Endothelial cell of umbilical vein (primary cell): ENCODE results near the gene LRP5. TPM values are rescaled to one million over a fixed set of nuclear protein-coding genes. Genes with fewer than 3 reads are reported as not detected.

Experiments
- BruUV-seq: library from RNA; stranded (reverse); fragments of 400-500 nt; replicated peaks from 2 replicates; lab custom pipeline; 2021; lab: Mats Ljungman, UMichigan
- CTCF ChIA-PET: fragments of 300-600, 350-600 bp; sonication (Branson Sonifier 250); formaldehyde crosslinking; loops from one replicate; lab custom pipeline; 2021; ENCODE audit warnings: antibody characterized with exemption, inconsistent platforms; lab: Charles Lee
- POLR2A ChIA-PET: fragments of 300-600, 350-600 bp; sonication (Branson Sonifier 250); formaldehyde crosslinking; loops from one replicate; lab custom pipeline; 2021; ENCODE audit warnings: antibody characterized with exemption, inconsistent platforms; lab: Charles Lee
- DNase-seq: peaks from one replicate; pipeline ENCODE4 v3.0.0-alpha.2; 2011; ENCODE audit warnings: low read depth, low spot score
- FAIRE-seq: peaks from 2 replicates; lab custom pipeline; 2011; peaks lifted over from hg19 to GRCh38; lab: Jason Lieb, UNC
- H2AFZ ChIP-seq: 2 replicates; pipeline ENCODE4 v1.6.0; 2012; ENCODE audit warnings: low read depth, low read length, control low read depth, inconsistent platforms
- H3K27ac ChIP-seq: 2 replicates; pipeline ENCODE4 v1.5.1; 2011; ENCODE audit warnings: low read depth, mild to moderate bottlenecking, control low read depth, low read length, moderate library complexity; ENCODE audit not compliant: insufficient read depth
- H3K27me3 ChIP-seq, 2 experiments: 2 replicates each; pipeline versions ENCODE4 v1.6.0 to v1.6.1; 2011; ENCODE audit warnings: low read length in 2 of 2, mixed read lengths in 1 of 2; ENCODE audit not compliant: control insufficient read depth in 2 of 2, insufficient read depth in 2 of 2
- H3K36me3 ChIP-seq, 2 experiments: 2 replicates in 1 of 2; 3 replicates in 1 of 2; pipeline ENCODE4 v1.5.1; 2011; ENCODE audit warnings: low read length in 2 of 2, mild to moderate bottlenecking in 1 of 2, moderate library complexity in 1 of 2; ENCODE audit not compliant: control insufficient read depth in 2 of 2, insufficient read depth in 2 of 2; ENCODE audit errors: extremely low read depth in 1 of 2
- H3K4me1 ChIP-seq: 3 replicates; pipeline ENCODE4 v1.5.1; 2011; ENCODE audit warnings: mild to moderate bottlenecking, low read length; ENCODE audit not compliant: control insufficient read depth, insufficient read depth; ENCODE audit errors: extremely low read depth
- H3K4me2 ChIP-seq: 2 replicates; pipeline ENCODE4 v1.6.1; 2011; ENCODE audit warnings: low read length, control low read depth, mixed read lengths; ENCODE audit not compliant: insufficient read depth
- H3K4me3 ChIP-seq, 3 experiments: fragments of 200-600 bp in 1 of 3; sonication (generic), shearing (Covaris generic) in 1 of 3; replicated peaks in 1 of 3; 2 replicates each; pipeline ENCODE4 v1.5.1; 2011 to 2016; ENCODE audit warnings: control low read depth in 3 of 3, low read length in 3 of 3, mild to moderate bottlenecking in 2 of 3, inconsistent platforms in 1 of 3, low read depth in 1 of 3, moderate library complexity in 1 of 3; ENCODE audit not compliant: insufficient read depth in 1 of 3
- H3K79me2 ChIP-seq: 2 replicates; pipeline ENCODE4 v1.6.0; 2012; ENCODE audit warnings: low read length, inconsistent platforms; ENCODE audit not compliant: control insufficient read depth, insufficient read depth
- H3K9ac ChIP-seq: replicated peaks from 2 replicates; pipeline ENCODE3; 2011; ENCODE audit warnings: low read length, control low read depth; ENCODE audit not compliant: insufficient read depth; ENCODE audit errors: extremely low read depth
- H3K9me1 ChIP-seq: replicated peaks from 3 replicates; pipeline ENCODE4 v1.6.0; 2011; ENCODE audit warnings: mild to moderate bottlenecking, low read length; ENCODE audit not compliant: control insufficient read depth, insufficient read depth; ENCODE audit errors: extremely low read depth
- H3K9me3 ChIP-seq: replicated peaks from 2 replicates; pipeline ENCODE4 v1.5.1; 2012; ENCODE audit warnings: low read length, inconsistent platforms; ENCODE audit not compliant: control insufficient read depth, insufficient read depth
- H4K20me1 ChIP-seq: replicated peaks from 2 replicates; pipeline ENCODE3; 2011; ENCODE audit warnings: mild to moderate bottlenecking, low read length; ENCODE audit not compliant: control insufficient read depth, insufficient read depth; ENCODE audit errors: extremely low read depth
- CTCF ChIP-seq, 2 donors: IDR thresholded peaks; 1 replicate in 1 of 2; 2 replicates in 1 of 2; pipeline ENCODE4 v1.5.1; 2011; ENCODE audit warnings: low read length in 2 of 2, mild to moderate bottlenecking in 2 of 2, moderate library complexity in 2 of 2, control low read depth in 1 of 2, inconsistent platforms in 1 of 2, low read depth in 1 of 2; ENCODE audit not compliant: insufficient read depth in 1 of 2; ENCODE audit errors: extremely low read depth in 1 of 2
- EZH2 ChIP-seq: IDR thresholded peaks from 2 replicates; pipeline ENCODE4 v1.6.1; 2012; ENCODE audit warnings: borderline replicate concordance, low read depth, mild to moderate bottlenecking, moderate library complexity, low read length, inconsistent platforms; ENCODE audit not compliant: severe bottlenecking
- FOS ChIP-seq: IDR thresholded peaks from 2 replicates; pipeline ENCODE4 v1.6.1; 2011; ENCODE audit warnings: mild to moderate bottlenecking, low read length, moderate library complexity, borderline replicate concordance; ENCODE audit not compliant: insufficient read depth
- GATA2 ChIP-seq: IDR thresholded peaks from 2 replicates; pipeline ENCODE4 v1.7.0; 2011; ENCODE audit warnings: low read depth, mild to moderate bottlenecking, moderate library complexity, mixed read lengths, low read length; ENCODE audit not compliant: insufficient read length, insufficient read depth
- JUN ChIP-seq: IDR thresholded peaks from 2 replicates; pipeline ENCODE4 v1.6.1; 2011; ENCODE audit warnings: borderline replicate concordance, low read depth; ENCODE audit not compliant: insufficient read length, insufficient read depth
- MYC ChIP-seq: IDR thresholded peaks from one replicate; pipeline ENCODE4 v1.6.1; 2011; ENCODE audit warnings: mild to moderate bottlenecking, low read depth, low read length
- POLR2A ChIP-seq: IDR thresholded peaks from 2 replicates; pipeline ENCODE4 v1.6.1; 2012; ENCODE audit warnings: low read depth, mild to moderate bottlenecking, control low read depth, low read length
- POLR2AphosphoS5 ChIP-seq: IDR thresholded peaks from 2 replicates; pipeline ENCODE4 v1.6.1; 2012; ENCODE audit warnings: low read depth, mild to moderate bottlenecking, control low read depth, low read length, moderate library complexity; ENCODE audit not compliant: insufficient read depth
- dilution Hi-C: fragments of 300-500 bp; cut with MboI; formaldehyde crosslinking; loops from one replicate; pipeline ENCODE4 v1.15.0; 2019; ENCODE audit warnings: low sequenced_read_pairs; ENCODE audit not compliant: extremely low pct_ligation_motif_present
- intact Hi-C: fragments of 100-400 bp; cut with micrococcal nuclease; formaldehyde crosslinking; loops from one replicate; pipeline ENCODE4 v1.10.0; 2022
- polyA plus RNA-seq, 4 experiments: library from polyadenylated mRNA; depleted of rRNA in 3 of 4; stranded (reverse) in 3 of 4; unstranded in 1 of 4; fragments of >200 nt; gene quantifications; 2 replicates each; pipeline versions ENCODE4 v1.2.1 to v1.2.3, GENCODE V29; 2011 to 2012; ENCODE audit warnings: missing spikeins in 1 of 4
- total RNA-seq: library from RNA; stranded (reverse); gene quantifications from 2 replicates; pipeline ENCODE4 v1.2.3, GENCODE V29; 2021
- TF ChIP-seq, protein P1 (sequence below): IDR thresholded peaks from 2 replicates; pipeline ENCODE4 v1.6.1; 2011; ENCODE audit not compliant: insufficient read depth, insufficient read length

Gene LRP5
- total and polyA plus RNA-seq, 2 donors (not counting 3 experiments of a cell fraction or from before 2014, with no cell fraction given) = 35.1 to 51.8 TPM

GRCh38 chr11:68385128-68385527, 72.7 kb downstream of the LRP5 start:
- Histone ChIP-seq H4K20me1 (no peaks in the 10 kb centered on the region), H3K79me2 (no peaks in the 10 kb centered on the region), H3K9me3 (no peaks in the 10 kb centered on the region), H3K4me3 (no peak overlapping the region), H2AFZ (no peak overlapping the region), H3K27ac (no peak overlapping the region), H3K4me1 (peaks cover 22% of the 10 kb centered on the region), H3K9ac (no peak overlapping the region), H3K4me2 (no peak overlapping the region), H3K36me3 (peaks cover 0 to 23% of the 10 kb centered on the region in 2 experiments), H3K9me1 (no peaks in the 10 kb centered on the region), H3K27me3 (no peaks in the 10 kb centered on the region)
- intact Hi-C loops (no loop called here), dilution Hi-C loops (no loop called here)
- TF ChIP-seq FOS (no peak), GATA2 (no peak), JUN (no peak), POLR2A (no peak), EZH2 (no peak), CTCF (IDR thresholded peaks at IDR 0.05; ENCODE audit: extremely low read depth in 1 of 2, insufficient read depth in 1 of 2, low read depth in 1 of 2, low read length in 2 of 2) (no peak), POLR2AphosphoS5 (no peak), MYC (no peak)
- TF ChIP-seq, protein P1, sequence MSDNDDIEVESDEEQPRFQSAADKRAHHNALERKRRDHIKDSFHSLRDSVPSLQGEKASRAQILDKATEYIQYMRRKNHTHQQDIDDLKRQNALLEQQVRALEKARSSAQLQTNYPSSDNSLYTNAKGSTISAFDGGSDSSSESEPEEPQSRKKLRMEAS = no peak
- no TSS peak for BruUV-seq
- CTCF ChIA-PET = interaction anchor here (1.0 to 2.7 kb wide), 6 partner anchors 10 to 176 kb away, joined by 3 to 11 read pairs (median 8); no protein-coding TSS in a partner anchor
- FAIRE-seq = no peak
- no peak for DNase-seq
- POLR2A ChIA-PET = no interaction called here
